ENCODE measurements around the gene MPPED2. TPM values are rescaled to one million over a fixed set of nuclear protein-coding genes. Genes with fewer than 3 reads are reported as not detected.

Gene MPPED2
- total and polyA plus RNA-seq, 7 donors: 0.80 to 19.1 (median 6.8) TPM; not detected in 2

GRCh38 chr11:30433831-30434230 is 152.3 kb downstream of the MPPED2 start:
- H3K4me1 ChIP-seq: peaks cover 0 to 43% (median 37%) of the 10 kb centered on the region in 4 donors
- no peaks in the 10 kb centered on the region for H3K27me3 ChIP-seq
- no peak for TF ChIP-seq CTCF (IDR thresholded peaks at IDR 0.05)
- no peak for TF ChIP-seq POLR2A (IDR thresholded peaks at IDR 0.05)
- no peak for TF ChIP-seq POLR2AphosphoS5 (IDR thresholded peaks at IDR 0.05)
- no peak for TF ChIP-seq EP300 (IDR thresholded peaks at IDR 0.05)
- peak overlapping the region in 3 of 4 donors; percentile 9 to 60 (median 39) for H3K27ac ChIP-seq
- no peak overlapping the region for H3K4me3 ChIP-seq
- no peaks in the 10 kb centered on the region for H3K36me3 ChIP-seq
- DNase-seq: no peak
- no peaks in the 10 kb centered on the region for H3K9me3 ChIP-seq
- intact Hi-C loops (cut with DNase I): loop anchor here (5.0 kb wide), 1 partner anchor 153 kb away; the partner anchor contains the start of gene MPPED2
- 62 to 71% methylated on average over 1 of the region's 1 CpG for WGBS, 2 donors

GRCh38 chr11:30432716-30433115 is 153.4 kb downstream of the MPPED2 start:
- no peak for DNase-seq
- 76 to 87% methylated on average over 2 of the region's 2 CpGs for WGBS, 2 donors
- TF ChIP-seq POLR2AphosphoS5 (IDR thresholded peaks at IDR 0.05) (no peak), POLR2A (IDR thresholded peaks at IDR 0.05) (no peak), EP300 (IDR thresholded peaks at IDR 0.05) (no peak), CTCF (IDR thresholded peaks at IDR 0.05) (no peak)
- H3K27ac ChIP-seq: peak overlapping the region in 2 of 4 donors; percentile 39 to 60
- no peaks in the 10 kb centered on the region for H3K36me3 ChIP-seq
- H3K4me3 ChIP-seq: no peak overlapping the region
- no peaks in the 10 kb centered on the region for H3K9me3 ChIP-seq
- no peaks in the 10 kb centered on the region for H3K27me3 ChIP-seq
- intact Hi-C loops (cut with DNase I): loop anchor here (5.0 kb wide), 1 partner anchor 155 kb away; the partner anchor contains the start of gene MPPED2
- H3K4me1 ChIP-seq: peaks cover 0 to 43% (median 37%) of the 10 kb centered on the region in 4 donors

- H3K27me3 ChIP-seq: no peaks in the 10 kb centered on the region
- intact Hi-C loops (cut with DNase I): loop anchor here (5.0 kb wide), 1 partner anchor 155 kb away; the partner anchor contains the start of gene MPPED2
- H3K9me3 ChIP-seq: no peaks in the 10 kb centered on the region
- no peaks in the 10 kb centered on the region for H3K36me3 ChIP-seq
- no peak overlapping the region for H3K4me3 ChIP-seq
- 70 to 83% methylated on average over 1 of the region's 1 CpG for WGBS, 2 donors
- peaks cover 0 to 43% (median 37%) of the 10 kb centered on the region in 4 donors for H3K4me1 ChIP-seq
- H3K27ac ChIP-seq: peak overlapping the region in 2 of 4 donors; percentile 39 to 60
- TF ChIP-seq POLR2AphosphoS5 (IDR thresholded peaks at IDR 0.05) (peak in 1 of 4 donors; percentile 32), POLR2A (IDR thresholded peaks at IDR 0.05) (no peak)
- no peak for DNase-seq
Observed at GRCh38 chr11:30432178-30432577, 154.0 kb downstream of the MPPED2 start.

GRCh38 chr11:30431127-30431814 is 154.9 kb downstream of the MPPED2 start:
- Histone ChIP-seq H3K4me1 (peaks cover 0 to 43% (median 37%) of the 10 kb centered on the region in 4 donors), H3K4me3 (no peak overlapping the region), H3K9me3 (no peaks in the 10 kb centered on the region), H3K27me3 (no peaks in the 10 kb centered on the region), H3K27ac (peak overlapping the region in 2 of 4 donors; percentile 39 to 60), H3K36me3 (no peaks in the 10 kb centered on the region)
- 71 to 79% methylated on average over 4 of the region's 4 CpGs for WGBS, 2 donors
- intact Hi-C loops (cut with DNase I): loop anchor here (5.0 kb wide), 1 partner anchor 156 kb away; the partner anchor contains the start of gene MPPED2
- DNase-seq: no peak
- TF ChIP-seq POLR2AphosphoS5 (IDR thresholded peaks at IDR 0.05) (no peak), EP300 (IDR thresholded peaks at IDR 0.05) (no peak), POLR2A (IDR thresholded peaks at IDR 0.05) (no peak), CTCF (IDR thresholded peaks at IDR 0.05) (no peak)

GRCh38 chr11:30429550-30429949 is 156.6 kb downstream of the MPPED2 start:
- DNase-seq: no peak
- Histone ChIP-seq H3K27me3 (no peaks in the 10 kb centered on the region), H3K9me3 (no peaks in the 10 kb centered on the region), H3K4me1 (peaks cover 0 to 30% (median 25%) of the 10 kb centered on the region in 4 donors), H3K4me3 (no peak overlapping the region), H3K27ac (no peak overlapping the region), H3K36me3 (no peaks in the 10 kb centered on the region)
- 90 to 95% methylated on average over 2 of the region's 2 CpGs for WGBS, 2 donors
- TF ChIP-seq POLR2A (IDR thresholded peaks at IDR 0.05) (no peak), POLR2AphosphoS5 (IDR thresholded peaks at IDR 0.05) (no peak), CTCF (IDR thresholded peaks at IDR 0.05) (no peak), EP300 (IDR thresholded peaks at IDR 0.05) (no peak)
- intact Hi-C loops (cut with DNase I): no loop called here
